Smooth muscle cell (in vitro differentiated cells): Measurements from ENCODE around the gene OGT. TPM values are rescaled to one million over a fixed set of nuclear protein-coding genes. Genes with fewer than 3 reads are reported as not detected.

Experiments used
- DNase-seq: peaks from one replicate; lab custom pipeline; 2025; ENCODE audit not compliant: unreplicated experiment; lab: John Stamatoyannopoulos, UW
- H2AFZ ChIP-seq: fragments of 200-600 bp; sonication (generic); 2 replicates; pipeline ENCODE4 v1.6.0; 2016; ENCODE audit warnings: antibody characterized with exemption, low read depth, mild to moderate bottlenecking
- H3F3A ChIP-seq: fragments of 200-600 bp; sonication (generic); 2 replicates; pipeline ENCODE4 v1.6.0; 2017; ENCODE audit warnings: antibody characterized with exemption, low read depth
- H3K27ac ChIP-seq: fragments of 200-600 bp; sonication (generic); 2 replicates; pipeline ENCODE4 v1.5.1; 2016; ENCODE audit warnings: low read depth, mild to moderate bottlenecking
- H3K27me3 ChIP-seq: fragments of 200-600 bp; sonication (generic); 2 replicates; pipeline ENCODE4 v1.6.1; 2016; ENCODE audit warnings: low read depth, mild to moderate bottlenecking
- H3K36me3 ChIP-seq: fragments of 200-600 bp; sonication (generic); 2 replicates; pipeline ENCODE4 v1.5.1; 2016; ENCODE audit warnings: low read depth
- H3K4me1 ChIP-seq: fragments of 200-600 bp; sonication (generic); 2 replicates; pipeline ENCODE4 v1.5.1; 2016; ENCODE audit warnings: low read depth
- H3K4me2 ChIP-seq: fragments of 200-600 bp; sonication (generic); 2 replicates; pipeline ENCODE4 v1.6.0; 2016; ENCODE audit warnings: mild to moderate bottlenecking
- H3K4me3 ChIP-seq: fragments of 200-600 bp; sonication (generic); 2 replicates; pipeline ENCODE4 v1.5.1; 2016; ENCODE audit warnings: mild to moderate bottlenecking
- H3K79me2 ChIP-seq: fragments of 200-600 bp; sonication (generic); 2 replicates; pipeline ENCODE4 v1.6.0; 2016; ENCODE audit warnings: low read depth, mild to moderate bottlenecking
- H3K9ac ChIP-seq: fragments of 200-600 bp; sonication (generic); 2 replicates; pipeline ENCODE4 v1.6.0; 2016; ENCODE audit warnings: low read depth
- H3K9me3 ChIP-seq: fragments of 200-600 bp; sonication (generic); replicated peaks from 2 replicates; pipeline ENCODE4 v1.5.1; 2016; ENCODE audit warnings: low read depth
- H4K20me1 ChIP-seq: fragments of 200-600 bp; sonication (generic); 2 replicates; pipeline ENCODE4 v1.6.0; 2016; ENCODE audit warnings: low read depth
- WGBS: methylation state at CpG from one replicate; pipeline ENCODE4 v1.1.7; 2016; ENCODE audit warnings: low lambda C conversion rate; 5-methylcytosine and 5-hydroxymethylcytosine counted together
- polyA plus RNA-seq: library from polyadenylated mRNA; unstranded; fragments of >200 nt; fragmentation: Nextera tagmentation; extraction: Ambion mirVana; gene quantifications from 2 replicates; pipeline ENCODE4 v1.2.1, GENCODE V29; 2016
- total RNA-seq: library from RNA; depleted of rRNA; stranded (reverse); fragments of >200 nt; gene quantifications from 2 replicates; pipeline ENCODE4 v1.2.3, GENCODE V29; 2014
- TF ChIP-seq, protein P1 (sequence below): fragments of 200-600 bp; sonication (generic); IDR thresholded peaks from 2 replicates; pipeline ENCODE4 v1.5.1; 2017; ENCODE audit warnings: borderline replicate concordance, mild to moderate bottlenecking, antibody characterized with exemption; ENCODE audit not compliant: insufficient read depth, poor library complexity, severe bottlenecking

OGT gene
- total and polyA plus RNA-seq, 2 experiments from 2014 or later = 13.2 to 67.4 TPM

DNA sequence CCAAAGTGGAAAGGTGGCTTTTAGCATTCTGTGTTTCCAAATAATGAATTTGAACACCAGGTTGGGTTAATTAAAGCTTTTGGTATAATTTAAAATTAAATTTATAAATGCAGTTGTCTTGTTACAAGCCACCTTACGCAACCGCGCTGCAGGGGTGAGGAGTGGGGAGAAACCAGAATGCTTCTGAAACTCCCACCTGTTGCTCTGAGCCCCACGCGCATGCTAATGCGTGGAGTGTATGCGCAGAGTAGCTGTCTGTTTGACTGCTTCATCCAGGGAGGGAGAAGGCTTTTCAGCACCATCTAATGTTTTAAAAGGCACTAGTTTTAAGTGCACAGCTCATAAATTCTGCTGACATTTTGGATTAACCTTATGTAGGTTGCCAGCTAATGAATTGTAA is 12.5 kb downstream of the OGT start:
- Histone ChIP-seq H3K79me2 (peaks cover 72% of the 10 kb centered on the region), H3K4me2 (no peak overlapping the region), H3K9ac (no peak overlapping the region), H3K4me1 (no peaks in the 10 kb centered on the region), H2AFZ (no peak overlapping the region), H3K9me3 (no peaks in the 10 kb centered on the region), H4K20me1 (peaks cover 96% of the 10 kb centered on the region), H3K27me3 (no peaks in the 10 kb centered on the region), H3K36me3 (peaks cover 3% of the 10 kb centered on the region), H3K4me3 (no peak overlapping the region), H3K27ac (no peak overlapping the region), H3F3A (peaks cover 5% of the 10 kb centered on the region)
- TF ChIP-seq, protein P1, sequence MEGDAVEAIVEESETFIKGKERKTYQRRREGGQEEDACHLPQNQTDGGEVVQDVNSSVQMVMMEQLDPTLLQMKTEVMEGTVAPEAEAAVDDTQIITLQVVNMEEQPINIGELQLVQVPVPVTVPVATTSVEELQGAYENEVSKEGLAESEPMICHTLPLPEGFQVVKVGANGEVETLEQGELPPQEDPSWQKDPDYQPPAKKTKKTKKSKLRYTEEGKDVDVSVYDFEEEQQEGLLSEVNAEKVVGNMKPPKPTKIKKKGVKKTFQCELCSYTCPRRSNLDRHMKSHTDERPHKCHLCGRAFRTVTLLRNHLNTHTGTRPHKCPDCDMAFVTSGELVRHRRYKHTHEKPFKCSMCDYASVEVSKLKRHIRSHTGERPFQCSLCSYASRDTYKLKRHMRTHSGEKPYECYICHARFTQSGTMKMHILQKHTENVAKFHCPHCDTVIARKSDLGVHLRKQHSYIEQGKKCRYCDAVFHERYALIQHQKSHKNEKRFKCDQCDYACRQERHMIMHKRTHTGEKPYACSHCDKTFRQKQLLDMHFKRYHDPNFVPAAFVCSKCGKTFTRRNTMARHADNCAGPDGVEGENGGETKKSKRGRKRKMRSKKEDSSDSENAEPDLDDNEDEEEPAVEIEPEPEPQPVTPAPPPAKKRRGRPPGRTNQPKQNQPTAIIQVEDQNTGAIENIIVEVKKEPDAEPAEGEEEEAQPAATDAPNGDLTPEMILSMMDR = no peak
- no peak for DNase-seq
- WGBS = 93% methylated on average over 7 of the region's 7 CpGs

DNA sequence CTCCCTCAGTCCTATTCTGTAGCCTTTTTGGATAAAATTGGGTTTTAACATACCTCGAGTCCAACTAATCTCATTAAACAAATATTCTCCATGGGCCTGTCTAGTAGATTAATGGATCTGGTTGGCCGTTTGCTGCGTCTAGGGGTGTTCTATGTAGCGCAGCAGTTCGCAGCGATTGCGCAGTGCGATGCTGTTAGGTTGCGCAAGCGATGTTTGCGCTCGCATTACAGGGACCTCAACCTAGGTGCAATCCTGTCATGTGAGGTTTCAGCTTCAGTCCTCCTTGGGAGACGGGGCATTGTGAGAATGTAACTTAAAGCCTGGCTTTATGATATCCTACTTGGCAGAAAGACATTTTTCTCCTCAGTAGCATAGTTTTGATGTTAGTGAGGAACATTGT is 14.0 kb downstream of the OGT start:
- Histone ChIP-seq H3K4me3 (no peak overlapping the region), H3K79me2 (peaks cover 78% of the 10 kb centered on the region), H3K27ac (no peak overlapping the region), H3K9me3 (no peaks in the 10 kb centered on the region), H3F3A (peaks cover 5% of the 10 kb centered on the region), H3K4me1 (no peaks in the 10 kb centered on the region), H3K27me3 (no peaks in the 10 kb centered on the region), H3K36me3 (peaks cover 3% of the 10 kb centered on the region), H2AFZ (no peak overlapping the region), H3K4me2 (no peak overlapping the region), H3K9ac (no peak overlapping the region), H4K20me1 (peaks cover 95% of the 10 kb centered on the region)
- TF ChIP-seq, protein P1 = no peak
- DNase-seq = no peak
- 92% methylated on average over 13 of the region's 13 CpGs for WGBS

DNA sequence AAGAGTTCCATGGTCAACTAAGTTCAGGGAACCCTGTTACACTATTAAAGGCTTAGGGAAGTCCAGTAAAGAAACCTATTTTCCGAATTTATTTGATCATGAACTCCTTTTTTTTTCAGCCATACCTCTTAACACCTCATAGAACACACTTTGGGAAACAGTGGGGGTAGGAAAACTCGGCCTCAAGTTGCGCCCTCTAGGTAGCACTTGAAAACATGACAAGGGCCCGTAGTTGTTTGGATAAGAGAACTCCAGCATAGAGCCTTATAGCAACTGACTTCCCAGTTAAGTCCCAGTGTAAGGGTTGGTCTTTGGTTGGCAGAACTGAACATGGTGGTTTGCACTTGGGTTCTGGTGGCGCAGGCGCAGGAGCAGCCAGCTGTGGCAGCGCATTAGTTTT is 14.4 kb downstream of the OGT start:
- TF ChIP-seq, protein P1 = no peak
- Histone ChIP-seq H3K9me3 (no peaks in the 10 kb centered on the region), H3K27ac (no peak overlapping the region), H3K4me3 (no peak overlapping the region), H4K20me1 (peaks cover 94% of the 10 kb centered on the region), H2AFZ (no peak overlapping the region), H3K27me3 (no peaks in the 10 kb centered on the region), H3K79me2 (peaks cover 74% of the 10 kb centered on the region), H3K36me3 (peaks cover 3% of the 10 kb centered on the region), H3F3A (peaks cover 5% of the 10 kb centered on the region), H3K4me2 (no peak overlapping the region), H3K4me1 (no peaks in the 10 kb centered on the region), H3K9ac (no peak overlapping the region)
- WGBS = 90% methylated on average over 7 of the region's 7 CpGs
- DNase-seq = no peak

DNA sequence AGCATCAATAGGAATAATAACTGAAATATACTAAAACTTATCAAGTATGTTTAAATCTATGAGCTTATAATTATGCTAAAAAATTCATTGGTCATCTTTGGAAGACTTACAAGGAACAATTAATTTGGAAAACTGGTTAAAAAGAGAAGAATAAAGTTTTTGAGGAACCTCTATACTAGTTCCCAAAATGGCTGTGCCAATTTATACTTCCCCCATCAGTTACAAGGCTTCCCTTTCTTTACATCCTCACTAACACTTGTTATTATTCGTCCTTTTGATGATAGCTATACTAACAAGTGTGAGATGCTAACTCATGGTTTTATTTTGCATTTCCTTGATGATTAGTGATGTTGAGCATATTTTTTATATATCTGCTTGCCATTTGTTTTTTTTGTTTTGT is 17.1 kb downstream of the OGT start:
- H4K20me1 ChIP-seq = peaks cover 84% of the 10 kb centered on the region
- H3K4me1 ChIP-seq = no peaks in the 10 kb centered on the region
- no peaks in the 10 kb centered on the region for H3K9me3 ChIP-seq
- no peak overlapping the region for H2AFZ ChIP-seq
- no peak overlapping the region for H3K4me3 ChIP-seq
- H3K27me3 ChIP-seq = no peaks in the 10 kb centered on the region
- H3K27ac ChIP-seq = no peak overlapping the region
- DNase-seq = no peak
- 59% methylated on average over 1 of the region's 1 CpG for WGBS
- no peaks in the 10 kb centered on the region for H3F3A ChIP-seq
- no peak overlapping the region for H3K4me2 ChIP-seq
- H3K36me3 ChIP-seq = peaks cover 3% of the 10 kb centered on the region
- no peak overlapping the region for H3K9ac ChIP-seq
- TF ChIP-seq, protein P1 = no peak
- peaks cover 57% of the 10 kb centered on the region for H3K79me2 ChIP-seq
